OCI-LY7 (cell line): ENCODE data around the gene THEMIS. TPM values are rescaled to one million over a fixed set of nuclear protein-coding genes. Genes with fewer than 3 reads are reported as not detected.

Source experiments
- BruUV-seq: library from RNA; stranded (reverse); fragments of 400-500 nt; replicated peaks from 2 replicates; lab custom pipeline; 2021; lab: Mats Ljungman, UMichigan
- CTCF ChIA-PET: fragments of 300-600 bp; sonication (Branson Sonifier 250); formaldehyde crosslinking; loops from one replicate; lab custom pipeline; 2022; ENCODE audit warnings: antibody characterized with exemption; ENCODE audit not compliant: unreplicated experiment; lab: Charles Lee
- POLR2A ChIA-PET: fragments of 300-600 bp; sonication (Branson Sonifier 250); formaldehyde crosslinking; loops from one replicate; lab custom pipeline; 2022; ENCODE audit warnings: antibody characterized with exemption; lab: Charles Lee
- DNase-seq: peaks from one replicate; pipeline ENCODE4 v3.0.0-alpha.2; 2015; ENCODE audit warnings: low spot score
- H2AFZ ChIP-seq: fragments of 200-600 bp; sonication (generic), shearing (Covaris generic); 2 replicates; pipeline ENCODE4 v1.6.1; 2014; ENCODE audit warnings: mild to moderate bottlenecking, antibody characterized with exemption, low read length, moderate library complexity
- H3K27ac ChIP-seq: fragments of 200-600 bp; sonication (generic); 2 replicates; pipeline ENCODE4 v1.5.1; 2014; ENCODE audit warnings: mixed run types, low read depth, mild to moderate bottlenecking, moderate library complexity, low read length, inconsistent platforms; ENCODE audit not compliant: poor library complexity, severe bottlenecking
- H3K36me3 ChIP-seq: fragments of 200-600 bp; sonication (generic); 2 replicates; pipeline ENCODE4 v1.6.1; 2014; ENCODE audit warnings: mild to moderate bottlenecking, antibody characterized with exemption, low read length, moderate library complexity, mixed read lengths; ENCODE audit not compliant: insufficient read depth
- H3K4me1 ChIP-seq: fragments of 200-600 bp; sonication (generic); 2 replicates; pipeline ENCODE4 v1.5.1; 2014; ENCODE audit warnings: mild to moderate bottlenecking, low read length; ENCODE audit not compliant: insufficient read depth, poor library complexity, severe bottlenecking
- H3K4me2 ChIP-seq: fragments of 200-600 bp; sonication (generic); 2 replicates; pipeline ENCODE4 v1.6.1; 2014; ENCODE audit warnings: mild to moderate bottlenecking, low read length
- H3K4me3 ChIP-seq: fragments of 200-600 bp; sonication (generic); 2 replicates; pipeline ENCODE4 v1.5.1; 2014; ENCODE audit warnings: mild to moderate bottlenecking, low read depth, low read length; ENCODE audit not compliant: poor library complexity, severe bottlenecking
- H3K79me2 ChIP-seq: fragments of 200-600 bp; sonication (generic); 2 replicates; pipeline ENCODE4 v1.6.1; 2016; ENCODE audit warnings: low read depth, mild to moderate bottlenecking, low read length, moderate library complexity, mixed read lengths; ENCODE audit not compliant: insufficient read depth
- H3K9me2 ChIP-seq: fragments of 200-600 bp; sonication (generic); 2 replicates; pipeline ENCODE4 v1.6.1; 2016; ENCODE audit warnings: mild to moderate bottlenecking, low read length, mixed read lengths; ENCODE audit not compliant: insufficient read depth
- H3K9me3 ChIP-seq: fragments of 200-600 bp; sonication (generic); 2 replicates; pipeline ENCODE4 v1.6.1; 2014; ENCODE audit warnings: mild to moderate bottlenecking, mixed run types, low read length, mixed read lengths
- H4K20me1 ChIP-seq: fragments of 200-600 bp; sonication (generic); 2 replicates; pipeline ENCODE4 v1.6.1; 2014; ENCODE audit warnings: mild to moderate bottlenecking, antibody characterized with exemption, low read length, moderate library complexity, mixed read lengths; ENCODE audit not compliant: insufficient read depth
- CTCF ChIP-seq: fragments of 200-600 bp; sonication (generic); conservative IDR thresholded peaks from 2 replicates; pipeline ENCODE4 v1.5.1; 2014; ENCODE audit warnings: mild to moderate bottlenecking, antibody characterized with exemption, low read length, moderate library complexity, mixed read lengths
- EZH2phosphoT487 ChIP-seq: fragments of 200-600 bp; sonication (generic); IDR thresholded peaks from 2 replicates; pipeline ENCODE4 v1.6.1; 2018; ENCODE audit warnings: low read depth, borderline replicate concordance, mild to moderate bottlenecking, mixed run types, antibody characterized with exemption, low read length, moderate library complexity, mixed read lengths
- intact Hi-C: fragments of 100-400 bp; cut with micrococcal nuclease; formaldehyde crosslinking; loops from one replicate; pipeline ENCODE4 v1.10.0; 2022; ENCODE audit not compliant: unreplicated experiment
- total RNA-seq, 2 experiments: library from RNA; depleted of rRNA in 1 of 2; stranded (reverse); fragments of >200 nt in 1 of 2; shearing (Covaris generic) in 1 of 2; gene quantifications; 2 replicates each; pipeline ENCODE4 v1.2.3, GENCODE V29; 2014 to 2022

Gene THEMIS
- total RNA-seq, 2 experiments from 2014 or later: not detected

GRCh38 chr6:127824061-127824460 lies 76.8 kb downstream of the THEMIS start:
- Histone ChIP-seq H3K9me2 (no peaks in the 10 kb centered on the region), H2AFZ (no peak overlapping the region), H3K9me3 (no peaks in the 10 kb centered on the region), H3K36me3 (no peaks in the 10 kb centered on the region), H3K79me2 (no peaks in the 10 kb centered on the region), H3K4me3 (no peak overlapping the region), H4K20me1 (no peaks in the 10 kb centered on the region), H3K27ac (no peak overlapping the region), H3K4me1 (no peaks in the 10 kb centered on the region), H3K4me2 (no peak overlapping the region)
- BruUV-seq: no TSS peak
- no peak for DNase-seq
- intact Hi-C loops: no loop called here
- TF ChIP-seq CTCF (no peak), EZH2phosphoT487 (no peak)
- POLR2A ChIA-PET: no interaction called here
- CTCF ChIA-PET: no interaction called here

- ChIA-PET POLR2A (interaction anchor here (0.5 to 0.9 kb wide), 4 partner anchors 162 to 503 kb away, joined by 3 to 8 read pairs (median 4); no protein-coding TSS in a partner anchor), CTCF (no interaction called here)
- Histone ChIP-seq H3K9me2 (no peaks in the 10 kb centered on the region), H3K4me1 (no peaks in the 10 kb centered on the region), H3K9me3 (no peaks in the 10 kb centered on the region), H3K27ac (no peak overlapping the region), H3K79me2 (no peaks in the 10 kb centered on the region), H3K36me3 (no peaks in the 10 kb centered on the region), H2AFZ (no peak overlapping the region), H3K4me2 (no peak overlapping the region), H4K20me1 (no peaks in the 10 kb centered on the region), H3K4me3 (no peak overlapping the region)
- BruUV-seq: no TSS peak
- TF ChIP-seq EZH2phosphoT487: no peak
- TF ChIP-seq CTCF: no peak
- DNase-seq: no peak
- intact Hi-C loops: no loop called here
Observed at GRCh38 chr6:127821431-127821830, 79.4 kb downstream of the THEMIS start.

- H2AFZ ChIP-seq: no peak overlapping the region
- POLR2A ChIA-PET: no interaction called here
- BruUV-seq: no TSS peak
- no peak overlapping the region for H3K4me2 ChIP-seq
- H3K9me3 ChIP-seq: no peaks in the 10 kb centered on the region
- H3K27ac ChIP-seq: no peak overlapping the region
- no peaks in the 10 kb centered on the region for H4K20me1 ChIP-seq
- H3K4me1 ChIP-seq: no peaks in the 10 kb centered on the region
- H3K79me2 ChIP-seq: no peaks in the 10 kb centered on the region
- H3K36me3 ChIP-seq: no peaks in the 10 kb centered on the region
- intact Hi-C loops: no loop called here
- H3K9me2 ChIP-seq: no peaks in the 10 kb centered on the region
- CTCF ChIA-PET: no interaction called here
- DNase-seq: no peak
- TF ChIP-seq EZH2phosphoT487 (no peak), CTCF (no peak)
- no peak overlapping the region for H3K4me3 ChIP-seq
Observed at GRCh38 chr6:127818149-127818548, 82.7 kb downstream of the THEMIS start.
